ENCODE data around the gene COPB2.

COPB2 gene

GRCh38 chr3:139309061-139309591 is 80.3 kb downstream of the COPB2 start:
- no peak overlapping the region for H3K4me3 ChIP-seq (ENCODE audit: low read length)
- TF ChIP-seq CTCF (conservative IDR thresholded peaks at IDR 0.05; ENCODE audit: low read length): no peak
- no peak for DNase-seq (ENCODE audit: low read depth)

- no peak for DNase-seq (ENCODE audit: low read depth)
- no peak for TF ChIP-seq CTCF (conservative IDR thresholded peaks at IDR 0.05; ENCODE audit: low read length)
- H3K4me3 ChIP-seq (ENCODE audit: low read length): no peak overlapping the region
These were observed 80.9 kb downstream of the COPB2 start for GRCh38 chr3:139308560-139308959.

- peak; percentile 19 for DNase-seq (ENCODE audit: low read depth)
- H3K4me3 ChIP-seq (ENCODE audit: low read length): no peak overlapping the region
- TF ChIP-seq CTCF (conservative IDR thresholded peaks at IDR 0.05; ENCODE audit: low read length): no peak
These were observed 81.6 kb downstream of the COPB2 start for GRCh38 chr3:139307601-139308555.

Data from AG10803 (cell line).